SH-SY5Y (cell line): ENCODE measurements around the gene CLDN9.

Source experiments
- GATA2 ChIP-seq: IDR thresholded peaks from 2 replicates; pipeline ENCODE4 v1.6.1; 2011; ENCODE audit warnings: mild to moderate bottlenecking, low read depth, low read length
- GATA3 ChIP-seq: IDR thresholded peaks from 2 replicates; pipeline ENCODE4 v1.6.1; 2011; ENCODE audit warnings: low read depth, mild to moderate bottlenecking, low read length, moderate library complexity

DNA sequence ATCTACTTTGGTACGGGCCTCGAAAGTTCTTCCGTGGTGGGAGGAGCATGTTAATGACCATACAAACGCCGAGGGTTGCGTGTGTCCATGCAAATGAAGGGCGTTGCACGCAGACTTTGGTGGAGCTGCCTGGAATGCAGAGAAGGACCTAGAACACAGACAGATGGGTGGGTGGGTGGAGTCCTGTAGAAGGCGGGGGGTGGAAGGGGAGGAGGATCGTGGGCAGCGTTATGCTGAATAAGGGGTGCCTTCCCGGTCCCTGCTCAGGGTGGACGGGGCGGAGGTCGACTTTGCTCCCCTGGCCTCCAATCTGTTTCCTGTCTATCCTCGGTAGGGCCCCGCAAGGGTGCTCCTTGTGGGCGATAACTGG lies 44.4 kb upstream of the CLDN9 start:
- TF ChIP-seq GATA3 (no peak), GATA2 (no peak)
